OCI-M1 (cell line): ENCODE measurements around the gene AKAP10.
"Not testable (repeated sequence)": the region's sequence is repeated elsewhere in the genome, so short reads cannot be mapped to it uniquely, and the experiment has no call there.

ENCODE experiments used
- DNase-seq: peaks from one replicate; lab custom pipeline; 2025; lab: John Stamatoyannopoulos, UW

AKAP10 gene

DNA sequence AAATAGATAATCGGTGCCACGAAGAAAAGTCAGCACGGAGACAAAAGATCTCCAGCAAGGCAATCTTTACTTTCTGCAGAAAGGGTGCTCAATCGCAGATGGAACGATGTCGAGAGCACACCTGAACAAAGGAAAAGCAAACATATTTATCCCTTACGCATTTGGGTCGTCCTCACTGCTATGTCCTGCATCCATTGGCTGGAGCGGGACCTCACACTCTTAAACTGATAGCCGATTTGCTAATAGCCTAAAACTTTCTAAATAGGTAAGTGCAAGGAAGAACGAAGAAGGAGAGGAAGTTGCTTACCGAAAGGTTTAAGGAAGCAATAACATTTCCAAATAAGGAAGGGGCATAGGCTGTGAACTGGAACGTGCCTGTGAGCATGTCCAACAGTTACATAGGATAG lies 1.2 kb upstream of the AKAP10 start:
- DNase-seq: peak; percentile 8

GRCh38 chr17:19978209-19978802 lies 678 bp upstream of the AKAP10 start:
- DNase-seq: peak; percentile 86

DNA sequence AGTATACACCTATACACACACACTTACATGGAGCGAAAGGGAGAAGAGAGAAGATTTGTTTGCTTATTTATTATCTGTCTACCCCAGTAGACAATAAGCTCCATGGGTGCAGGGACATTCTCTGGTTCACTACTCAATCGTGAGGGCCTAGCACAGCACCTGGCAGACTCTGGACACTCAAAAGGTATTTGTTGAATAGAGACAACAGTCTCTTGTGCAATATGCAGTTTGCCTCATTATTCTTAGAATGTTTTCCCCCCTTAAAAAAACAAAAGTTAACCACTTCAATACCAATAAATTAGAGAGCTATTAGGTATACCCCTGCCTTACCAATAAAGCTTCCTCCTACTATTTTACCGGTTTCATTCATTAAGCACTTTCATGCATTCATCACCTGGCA lies 2.0 kb downstream of the AKAP10 start:
- DNase-seq: no peak

- no peak for DNase-seq
Measured at GRCh38 chr17:19973156-19973555, 4.5 kb downstream of the AKAP10 start.

- not testable (repeated sequence) for DNase-seq
Measured at GRCh38 chr17:19962954-19963353, 14.7 kb downstream of the AKAP10 start.

GRCh38 chr17:19958023-19958422 lies 19.6 kb downstream of the AKAP10 start:
- DNase-seq: no peak

GRCh38 chr17:19955099-19955498 lies 22.5 kb downstream of the AKAP10 start:
- DNase-seq: no peak

DNA sequence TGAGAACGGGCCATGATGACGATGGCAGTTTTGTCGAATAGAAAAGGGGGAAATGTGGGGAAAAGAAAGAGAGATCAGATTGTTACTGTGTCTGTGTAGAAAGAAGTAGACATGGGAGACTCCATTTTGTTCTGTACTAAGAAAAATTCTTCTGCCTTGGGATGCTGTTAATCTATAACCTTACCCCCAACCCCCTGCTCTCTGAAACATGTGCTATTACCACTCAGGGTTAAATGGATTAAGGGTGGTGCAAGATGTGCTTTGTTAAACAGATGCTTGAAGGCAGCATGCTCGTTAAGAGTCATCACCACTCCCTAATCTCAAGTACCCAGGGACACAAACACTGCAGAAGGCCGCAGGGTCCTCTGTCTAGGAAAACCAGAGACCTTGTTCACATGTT lies 26.2 kb downstream of the AKAP10 start:
- DNase-seq: not testable (repeated sequence)

DNA sequence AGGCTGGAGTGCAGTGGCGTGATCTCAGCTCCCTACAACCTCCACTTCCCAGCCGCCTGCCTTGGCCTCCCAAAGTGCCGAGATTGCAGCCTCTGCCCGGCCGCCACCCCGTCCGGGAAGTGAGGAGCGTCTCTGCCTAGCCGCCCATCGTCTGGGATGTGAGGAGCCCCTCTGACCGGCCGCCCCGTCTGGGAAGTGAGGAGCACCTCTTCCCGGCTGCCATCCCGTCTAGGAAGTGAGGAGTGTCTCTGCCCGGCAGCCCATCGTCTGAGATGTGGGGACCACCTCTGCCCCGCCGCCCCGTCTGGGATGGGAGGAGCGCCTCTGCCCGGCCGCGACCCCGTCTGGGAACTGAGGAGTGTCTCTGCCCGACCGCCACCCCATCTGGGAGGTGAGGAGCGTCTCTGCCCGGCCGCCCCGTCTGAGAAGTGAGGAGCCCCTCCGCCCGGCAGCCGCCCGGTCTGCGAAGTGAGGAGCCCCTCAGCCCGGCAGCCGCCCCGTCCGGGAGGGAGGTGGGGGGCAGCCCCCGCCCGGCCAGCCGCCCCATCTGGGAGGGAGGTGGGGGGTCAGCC lies 26.9 kb downstream of the AKAP10 start:
- not testable (repeated sequence) for DNase-seq

- DNase-seq: peak; percentile 29
Measured at GRCh38 chr17:19948116-19948943, 29.3 kb downstream of the AKAP10 start.

- DNase-seq: no peak
Measured at GRCh38 chr17:19946921-19947320, 30.7 kb downstream of the AKAP10 start.

DNA sequence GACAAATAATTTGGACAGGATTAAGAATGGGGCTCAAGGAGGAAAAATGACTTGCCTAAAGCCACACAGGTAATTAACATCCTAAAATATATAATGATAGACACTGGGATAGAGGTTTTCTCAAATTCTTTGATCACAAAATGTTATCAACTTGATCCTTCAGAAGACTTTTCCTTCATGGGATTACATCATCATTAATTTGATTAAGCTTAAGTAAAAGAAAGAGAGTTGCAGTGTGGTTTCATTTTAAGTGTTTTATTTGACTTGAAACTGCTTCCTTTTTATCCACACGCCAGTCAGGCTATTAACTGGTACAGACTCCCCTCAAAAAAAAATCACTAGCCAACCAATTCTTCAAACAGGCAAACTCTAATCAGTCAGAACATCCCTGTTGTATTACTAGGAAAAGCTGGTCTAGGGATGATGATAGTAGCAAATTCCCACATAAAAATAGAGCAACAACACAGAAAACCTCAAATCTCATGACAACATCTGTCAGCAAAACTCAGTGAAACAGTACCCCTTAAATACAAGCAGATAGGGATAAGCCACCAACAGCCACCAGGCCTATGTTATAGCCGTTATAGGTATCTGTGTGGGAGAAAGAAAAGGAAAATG lies 32.5 kb downstream of the AKAP10 start:
- DNase-seq: peak; percentile 59

DNA sequence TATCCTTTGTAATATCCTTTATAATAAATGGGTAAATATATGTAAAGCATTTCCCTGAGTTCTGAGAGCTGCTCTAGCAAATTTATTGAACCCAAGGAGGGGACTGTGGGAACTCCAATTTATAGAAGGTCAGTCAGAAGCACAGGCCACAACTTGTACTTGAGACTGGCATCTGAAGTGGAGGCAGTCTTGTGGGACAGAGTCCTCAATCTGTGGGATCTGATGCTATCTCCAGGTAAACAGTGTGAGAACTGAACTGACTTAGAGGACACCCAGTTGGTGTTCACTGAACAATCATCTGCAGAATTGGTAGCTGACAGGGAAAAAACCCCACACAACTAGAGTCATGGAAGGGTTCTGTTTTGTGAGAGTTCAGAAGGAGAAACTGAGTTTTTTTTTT lies 34.0 kb downstream of the AKAP10 start:
- DNase-seq: no peak

DNA sequence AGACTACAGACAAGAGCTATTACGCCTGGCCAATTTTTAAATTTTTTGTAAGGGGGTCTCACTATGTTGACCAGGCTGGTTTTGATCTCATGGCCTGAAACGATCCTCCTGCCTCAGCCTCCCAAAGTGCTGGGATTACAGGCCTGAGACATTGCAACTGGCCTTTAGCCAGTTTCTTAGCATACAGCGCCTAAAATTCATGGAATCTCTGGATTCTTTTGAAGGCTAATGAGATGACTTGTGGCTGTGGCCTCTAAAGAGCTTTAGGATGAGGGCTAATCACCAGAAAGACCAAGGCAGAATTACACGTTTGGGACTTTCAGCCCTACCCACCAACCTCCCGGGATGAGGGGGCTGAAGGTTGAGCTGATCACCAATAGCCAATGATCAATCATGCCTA lies 34.6 kb downstream of the AKAP10 start:
- DNase-seq: no peak

DNA sequence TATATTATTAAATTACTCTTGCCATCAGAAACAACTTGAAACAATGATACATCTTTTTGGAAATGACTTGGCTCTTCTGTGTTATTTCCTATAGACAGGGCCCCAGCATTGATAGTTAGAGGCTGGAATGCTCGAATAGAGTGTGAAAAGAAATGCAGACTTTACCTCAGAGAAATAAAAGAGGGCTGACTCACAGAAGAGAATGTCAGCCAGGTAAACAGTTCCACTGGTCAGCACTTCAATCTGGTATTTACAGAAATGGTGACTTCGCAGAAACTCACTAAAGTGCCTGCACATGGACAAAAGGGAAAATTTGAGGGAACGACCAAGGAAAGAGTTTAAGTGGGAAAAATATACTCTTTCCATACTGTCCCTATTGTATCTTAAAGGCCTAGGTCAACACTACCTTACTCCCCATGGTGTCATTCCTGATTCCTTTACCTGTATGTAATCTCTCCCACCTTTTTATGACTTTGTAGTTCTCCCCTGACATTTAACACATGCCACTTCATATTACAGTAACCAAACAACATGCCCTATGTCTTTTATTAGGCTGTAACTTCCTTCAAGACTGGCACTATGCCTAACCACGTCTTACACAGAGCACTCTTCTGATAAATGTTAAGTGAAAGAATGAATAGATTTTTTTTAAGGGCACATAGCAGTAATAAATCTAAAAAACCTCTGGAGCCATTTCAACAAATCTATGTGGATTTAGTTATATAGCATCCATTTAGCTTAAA lies 36.7 kb downstream of the AKAP10 start:
- DNase-seq: no peak

- DNase-seq: no peak
Measured at GRCh38 chr17:19939993-19940721, 37.5 kb downstream of the AKAP10 start.

DNA sequence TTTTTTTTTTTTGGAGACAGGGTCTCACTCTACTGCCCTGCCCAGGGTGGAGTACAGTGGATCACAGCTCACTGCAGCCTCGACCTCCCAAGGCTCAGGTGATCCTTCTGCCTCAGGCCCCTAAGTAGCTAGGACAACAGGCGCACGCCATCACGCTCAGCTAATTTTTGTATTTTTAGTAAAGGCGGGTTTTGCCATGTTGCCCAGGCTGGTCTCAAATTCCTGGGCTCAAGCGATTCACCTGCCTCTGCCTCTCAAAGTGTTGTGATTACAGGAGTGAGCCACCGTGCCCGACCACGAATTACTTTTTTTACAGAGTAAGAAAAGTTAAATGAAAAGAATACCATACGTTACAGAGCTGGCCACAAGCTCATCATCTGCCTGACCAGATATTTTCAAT lies 38.9 kb downstream of the AKAP10 start:
- DNase-seq: no peak

DNA sequence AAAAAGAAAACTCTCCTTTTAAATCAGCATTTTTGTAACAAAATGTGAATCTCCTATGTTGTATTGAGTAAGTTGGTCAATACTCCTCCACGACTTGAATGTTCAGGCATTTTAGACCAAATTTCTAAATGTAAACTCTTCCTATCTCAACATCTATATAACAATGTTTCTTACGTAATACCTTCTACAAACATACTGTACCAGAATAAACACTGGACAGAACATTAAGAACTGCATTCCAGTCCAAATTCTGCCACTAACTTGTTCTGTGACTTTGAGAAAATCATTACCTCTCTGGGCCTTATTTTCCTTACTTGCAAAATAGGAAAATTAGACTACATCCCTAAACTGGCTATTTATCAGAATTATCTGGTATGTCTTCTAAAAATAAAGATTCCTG lies 40.1 kb downstream of the AKAP10 start:
- no peak for DNase-seq

DNA sequence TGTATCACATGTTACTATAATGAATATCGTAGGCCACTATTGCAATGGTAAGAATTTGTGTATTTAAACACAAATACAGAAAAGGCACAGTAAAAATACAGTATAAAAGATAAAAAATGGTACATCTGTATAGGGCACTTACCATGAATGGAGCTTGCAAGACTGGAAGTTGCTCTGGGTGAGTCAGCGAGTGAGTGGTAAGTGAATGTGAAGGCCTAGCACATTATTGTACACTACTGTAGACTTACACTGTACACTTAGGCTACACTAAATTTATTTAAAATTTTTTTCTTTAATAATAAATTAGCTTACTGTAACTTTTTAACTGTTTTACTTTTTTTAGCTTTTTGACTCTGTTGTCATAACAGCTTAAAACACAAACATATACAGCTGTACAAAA lies 42.5 kb downstream of the AKAP10 start:
- DNase-seq: no peak

GRCh38 chr17:19933628-19934027 lies 44.0 kb downstream of the AKAP10 start:
- DNase-seq: no peak

- DNase-seq: no peak
Measured at GRCh38 chr17:19933221-19933620, 44.4 kb downstream of the AKAP10 start.

DNA sequence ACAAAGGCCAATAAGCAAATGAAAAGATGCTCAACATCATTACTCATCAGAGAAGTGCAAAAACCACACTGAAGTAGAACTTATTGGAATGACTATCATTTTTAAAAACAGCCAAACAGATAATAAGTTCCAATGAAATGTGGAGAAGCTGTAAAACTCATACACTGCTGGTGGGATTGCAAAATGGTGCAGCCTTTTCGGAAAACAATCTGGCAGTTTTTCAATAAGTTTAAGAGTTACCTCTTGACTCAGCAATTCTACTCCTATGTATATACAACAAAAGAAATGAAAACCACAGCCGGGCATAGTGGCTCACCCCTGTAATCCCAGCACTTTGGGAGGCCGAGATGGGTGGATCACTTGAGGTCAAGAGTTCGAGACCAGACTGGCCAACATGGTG lies 49.3 kb downstream of the AKAP10 start:
- DNase-seq: no peak
